ENCODE data around the gene ARID2.

Gene ARID2

DNA sequence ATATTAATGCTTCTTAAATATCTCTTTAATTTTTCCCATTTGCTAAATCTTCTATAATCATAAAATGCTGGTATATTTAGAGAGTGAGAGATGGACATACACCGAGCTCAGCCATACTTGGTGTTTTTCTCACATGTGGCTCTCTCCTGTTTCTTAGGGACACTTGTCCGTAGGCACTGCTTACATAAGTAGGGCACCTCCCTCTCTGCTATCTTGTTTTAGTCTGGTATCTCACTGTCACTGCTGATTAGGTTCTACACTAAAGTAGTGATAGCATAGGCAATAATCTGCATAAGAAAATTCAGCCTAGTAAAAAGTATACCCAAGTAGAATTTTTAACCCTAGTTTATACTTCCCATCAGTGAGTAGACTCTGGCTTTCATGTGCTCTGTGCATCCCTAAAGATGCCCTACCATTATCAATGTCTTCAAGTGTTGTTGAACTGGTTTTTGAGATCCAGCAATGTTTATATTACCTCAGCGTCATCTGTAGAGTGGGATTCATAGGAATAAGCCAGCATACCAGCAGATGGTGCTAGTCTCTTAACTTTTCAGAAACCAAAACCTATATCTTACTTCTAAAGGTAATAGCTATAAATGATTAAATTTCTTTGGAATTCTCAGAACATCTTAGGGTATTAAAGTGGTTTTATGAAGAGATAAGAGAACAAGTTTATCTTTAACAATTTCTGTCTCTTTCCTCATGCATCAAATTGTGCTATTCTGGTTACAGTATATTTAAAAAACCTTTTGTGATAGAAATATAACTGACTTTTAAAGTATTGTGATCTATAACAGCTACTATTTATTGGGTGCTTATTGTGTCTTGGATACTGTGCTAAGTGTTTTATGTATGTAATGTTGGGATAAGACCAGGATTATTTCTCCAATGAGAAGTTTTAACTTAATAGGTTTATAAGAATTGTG lies 32.9 kb downstream of the ARID2 start:
- Mint-ChIP-seq H3K27me3 (no peaks in the 10 kb centered on the region), H3K4me3 (no peak overlapping the region), H3K4me1 (peaks cover 8 to 21% of the 10 kb centered on the region in 2 donors), H3K36me3 (peaks cover 7% of the 10 kb centered on the region in 2 donors), H3K9me3 (no peaks in the 10 kb centered on the region), H3K27ac (no peak overlapping the region)
- DNase-seq, result no peak
- peak in 1 of 2 donors; percentile 55 for ATAC-seq (replicated peaks)

GRCh38 chr12:45763381-45763780 lies 33.9 kb downstream of the ARID2 start:
- H3K4me3 Mint-ChIP-seq, result no peak overlapping the region
- H3K9me3 Mint-ChIP-seq, result peaks cover 1 to 2% of the 10 kb centered on the region in 2 donors
- peaks cover 12 to 14% of the 10 kb centered on the region in 2 donors for H3K36me3 Mint-ChIP-seq
- ATAC-seq (replicated peaks), result no peak
- H3K27me3 Mint-ChIP-seq, result no peaks in the 10 kb centered on the region
- no peak overlapping the region for H3K27ac Mint-ChIP-seq
- peaks cover 10 to 26% of the 10 kb centered on the region in 2 donors for H3K4me1 Mint-ChIP-seq
- DNase-seq, result no peak

- H3K36me3 Mint-ChIP-seq, result peaks cover 28 to 35% of the 10 kb centered on the region in 2 donors
- no peak overlapping the region for H3K27ac Mint-ChIP-seq
- ATAC-seq (replicated peaks) (no peak), DNase-seq (no peak)
- peaks cover 16 to 19% of the 10 kb centered on the region in 2 donors for H3K9me3 Mint-ChIP-seq
- peaks cover 25 to 40% of the 10 kb centered on the region in 2 donors for H3K4me1 Mint-ChIP-seq
- H3K4me3 Mint-ChIP-seq, result no peak overlapping the region
- no peaks in the 10 kb centered on the region for H3K27me3 Mint-ChIP-seq
Measured at GRCh38 chr12:45768194-45768593, 38.7 kb downstream of the ARID2 start.

GRCh38 chr12:45773747-45774146 lies 44.2 kb downstream of the ARID2 start:
- H3K27ac Mint-ChIP-seq, result no peak overlapping the region
- H3K36me3 Mint-ChIP-seq, result peaks cover 15 to 21% of the 10 kb centered on the region in 2 donors
- no peak for ATAC-seq (replicated peaks)
- DNase-seq, result no peak
- no peak overlapping the region for H3K4me3 Mint-ChIP-seq
- H3K4me1 Mint-ChIP-seq, result peaks cover 24 to 37% of the 10 kb centered on the region in 2 donors
- H3K27me3 Mint-ChIP-seq, result no peaks in the 10 kb centered on the region
- H3K9me3 Mint-ChIP-seq, result peaks cover 11 to 13% of the 10 kb centered on the region in 2 donors

GRCh38 chr12:45774508-45775162 lies 45.1 kb downstream of the ARID2 start:
- no peak overlapping the region for H3K27ac Mint-ChIP-seq
- DNase-seq, result no peak
- H3K27me3 Mint-ChIP-seq, result no peaks in the 10 kb centered on the region
- H3K36me3 Mint-ChIP-seq, result peaks cover 9 to 13% of the 10 kb centered on the region in 2 donors
- H3K9me3 Mint-ChIP-seq, result peaks cover 5 to 6% of the 10 kb centered on the region in 2 donors
- H3K4me3 Mint-ChIP-seq, result no peak overlapping the region
- ATAC-seq (replicated peaks), result no peak
- H3K4me1 Mint-ChIP-seq, result peaks cover 20 to 37% of the 10 kb centered on the region in 2 donors

DNA sequence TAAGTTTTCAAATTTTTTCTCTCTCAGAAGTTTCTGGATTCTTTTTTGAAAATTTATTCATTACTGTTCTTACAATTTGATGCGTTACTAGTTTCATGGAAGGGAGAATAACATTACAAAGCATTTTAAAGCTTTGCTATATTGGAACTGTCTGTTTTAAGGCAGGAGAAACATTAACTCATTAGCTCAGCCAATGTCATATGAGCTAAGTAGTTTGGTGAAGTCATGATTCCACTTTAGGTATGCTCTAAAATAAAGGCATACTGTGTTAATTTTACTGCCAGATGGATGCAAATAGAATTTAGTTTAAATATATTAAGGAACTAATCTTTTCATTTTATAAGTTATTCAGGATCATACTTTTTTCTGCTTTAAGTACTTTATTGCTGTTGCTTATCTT lies 46.0 kb downstream of the ARID2 start:
- H3K4me1 Mint-ChIP-seq, result peaks cover 16 to 33% of the 10 kb centered on the region in 2 donors
- no peak for DNase-seq
- H3K9me3 Mint-ChIP-seq, result peaks cover 1 to 2% of the 10 kb centered on the region in 2 donors
- ATAC-seq (replicated peaks), result no peak
- no peak overlapping the region for H3K4me3 Mint-ChIP-seq
- no peak overlapping the region for H3K27ac Mint-ChIP-seq
- no peaks in the 10 kb centered on the region for H3K27me3 Mint-ChIP-seq
- H3K36me3 Mint-ChIP-seq, result peaks cover 2 to 6% of the 10 kb centered on the region in 2 donors

GRCh38 chr12:45775964-45776363 lies 46.5 kb downstream of the ARID2 start:
- Mint-ChIP-seq H3K4me1 (peaks cover 14 to 30% of the 10 kb centered on the region in 2 donors), H3K27ac (no peak overlapping the region), H3K4me3 (no peak overlapping the region), H3K9me3 (no peaks in the 10 kb centered on the region), H3K36me3 (peaks cover 0 to 3% of the 10 kb centered on the region in 2 donors), H3K27me3 (no peaks in the 10 kb centered on the region)
- DNase-seq (no peak), ATAC-seq (replicated peaks) (no peak)

DNA sequence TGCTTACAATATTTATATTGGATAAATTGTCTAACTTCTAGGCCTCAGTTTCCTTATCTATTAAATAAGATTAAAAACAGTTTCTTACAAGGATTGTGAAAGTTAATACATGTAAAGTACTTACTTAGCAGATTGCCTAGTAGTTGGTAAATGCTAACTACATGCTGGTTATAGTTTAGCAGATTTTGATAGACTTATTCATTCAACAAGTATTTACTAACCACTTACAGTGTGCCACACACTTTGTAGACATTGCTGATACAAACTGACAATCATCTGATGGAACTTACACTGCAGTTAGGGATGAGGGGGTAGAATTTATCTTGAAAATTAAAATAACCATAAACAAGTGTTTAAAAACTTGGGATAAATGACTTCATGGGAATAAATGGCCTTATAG lies 50.4 kb downstream of the ARID2 start:
- ATAC-seq (replicated peaks) (no peak), DNase-seq (no peak)
- no peaks in the 10 kb centered on the region for H3K9me3 Mint-ChIP-seq
- H3K4me3 Mint-ChIP-seq, result no peak overlapping the region
- no peak overlapping the region for H3K27ac Mint-ChIP-seq
- H3K4me1 Mint-ChIP-seq, result no peaks in the 10 kb centered on the region
- no peaks in the 10 kb centered on the region for H3K27me3 Mint-ChIP-seq
- peaks cover 0 to 3% of the 10 kb centered on the region in 2 donors for H3K36me3 Mint-ChIP-seq

GRCh38 chr12:45781080-45781479 lies 51.6 kb downstream of the ARID2 start:
- DNase-seq, result no peak
- Mint-ChIP-seq H3K4me1 (no peaks in the 10 kb centered on the region), H3K27ac (no peak overlapping the region), H3K27me3 (no peaks in the 10 kb centered on the region), H3K9me3 (no peaks in the 10 kb centered on the region), H3K4me3 (no peak overlapping the region), H3K36me3 (peaks cover 0 to 3% of the 10 kb centered on the region in 2 donors)
- ATAC-seq (replicated peaks), result no peak

- no peak overlapping the region for H3K4me3 Mint-ChIP-seq
- H3K27me3 Mint-ChIP-seq, result no peaks in the 10 kb centered on the region
- ATAC-seq (replicated peaks), result no peak
- H3K4me1 Mint-ChIP-seq, result peaks cover 0 to 3% of the 10 kb centered on the region in 2 donors
- no peaks in the 10 kb centered on the region for H3K9me3 Mint-ChIP-seq
- H3K27ac Mint-ChIP-seq, result no peak overlapping the region
- H3K36me3 Mint-ChIP-seq, result peaks cover 0 to 10% of the 10 kb centered on the region in 2 donors
- DNase-seq, result no peak
Measured at GRCh38 chr12:45785315-45785714, 55.8 kb downstream of the ARID2 start.

- Mint-ChIP-seq H3K27me3 (no peaks in the 10 kb centered on the region), H3K4me3 (no peak overlapping the region), H3K36me3 (peaks cover 0 to 10% of the 10 kb centered on the region in 2 donors), H3K27ac (no peak overlapping the region), H3K9me3 (no peaks in the 10 kb centered on the region), H3K4me1 (peaks cover 3 to 9% of the 10 kb centered on the region in 2 donors)
- ATAC-seq (replicated peaks), result peak; percentile 73 to 87
- DNase-seq, result no peak
Measured at GRCh38 chr12:45789025-45789424, 59.5 kb downstream of the ARID2 start.

DNA sequence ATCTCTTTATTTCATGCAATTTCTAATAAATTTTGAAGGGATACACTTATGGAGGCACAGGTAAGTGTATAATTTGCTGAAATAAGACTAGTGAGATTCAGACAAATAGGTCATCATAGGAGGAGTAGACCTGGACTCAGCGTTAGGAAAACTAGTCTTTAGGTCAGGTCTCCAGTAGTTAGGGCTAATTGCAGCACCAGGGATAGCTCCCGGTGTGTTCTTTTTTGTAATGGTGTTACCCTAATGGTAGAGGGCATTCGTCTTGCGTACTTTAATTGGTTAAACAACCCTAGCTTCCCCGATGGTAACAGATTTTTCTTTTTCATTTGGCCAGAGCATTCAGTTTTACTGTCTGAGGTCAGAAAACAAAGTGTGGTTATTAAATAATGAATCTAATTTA lies 64.9 kb downstream of the ARID2 start:
- no peak overlapping the region for H3K27ac Mint-ChIP-seq

DNA sequence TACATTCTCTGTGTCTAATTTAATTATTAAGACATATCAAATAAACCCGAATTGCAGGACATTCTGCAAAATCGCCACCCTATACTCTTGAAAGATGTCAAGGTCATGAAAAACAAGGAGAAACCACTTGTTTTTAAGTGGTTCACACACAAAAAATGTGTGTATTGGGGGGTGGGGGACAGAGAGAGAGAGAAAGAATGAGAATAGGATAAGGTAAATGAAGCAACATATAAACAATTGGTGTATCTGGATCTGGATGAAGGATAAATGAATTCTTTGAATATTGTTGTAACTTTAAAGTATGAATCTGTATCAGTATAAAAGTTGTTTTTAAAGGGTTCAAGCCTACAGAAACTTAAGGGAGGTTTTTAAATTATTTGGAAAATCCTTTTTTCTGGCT lies 72.1 kb downstream of the ARID2 start:
- H3K4me3 Mint-ChIP-seq, result no peak overlapping the region
- H3K9me3 Mint-ChIP-seq, result peaks cover 0 to 1% of the 10 kb centered on the region in 2 donors
- H3K36me3 Mint-ChIP-seq, result peaks cover 13 to 22% of the 10 kb centered on the region in 2 donors
- H3K27me3 Mint-ChIP-seq, result no peaks in the 10 kb centered on the region
- no peak overlapping the region for H3K27ac Mint-ChIP-seq
- peaks cover 9 to 31% of the 10 kb centered on the region in 2 donors for H3K4me1 Mint-ChIP-seq
- ATAC-seq (replicated peaks), result no peak
- no peak for DNase-seq

More for the DNA sequence above, 64.9 kb downstream of the ARID2 start:
- no peak overlapping the region for H3K4me3 Mint-ChIP-seq
- peaks cover 0 to 9% of the 10 kb centered on the region in 2 donors for H3K4me1 Mint-ChIP-seq
- H3K9me3 Mint-ChIP-seq, result peaks cover 0 to 2% of the 10 kb centered on the region in 2 donors
- H3K27me3 Mint-ChIP-seq, result no peaks in the 10 kb centered on the region
- H3K36me3 Mint-ChIP-seq, result peaks cover 3 to 13% of the 10 kb centered on the region in 2 donors
- ATAC-seq (replicated peaks) (no peak), DNase-seq (no peak)

DNA sequence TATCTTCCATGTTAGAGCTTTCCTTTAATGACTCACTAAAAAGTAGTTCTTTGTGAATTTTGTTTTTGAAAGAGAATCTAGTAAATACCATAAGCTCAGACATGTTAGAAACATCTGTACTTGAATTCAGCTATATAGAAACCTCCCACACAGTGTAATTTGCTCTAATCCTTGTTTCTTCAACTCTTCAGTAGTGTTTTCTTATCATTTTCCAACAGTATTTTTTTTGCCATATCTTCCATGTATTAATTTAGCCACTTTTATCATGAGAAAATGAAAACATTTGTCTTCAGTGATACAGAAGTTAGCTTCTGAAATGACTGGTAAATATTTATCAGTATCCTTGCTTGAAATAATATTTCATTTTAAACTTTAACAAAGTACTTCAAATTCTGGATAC lies 73.6 kb downstream of the ARID2 start:
- Mint-ChIP-seq H3K9me3 (peaks cover 0 to 1% of the 10 kb centered on the region in 2 donors), H3K4me3 (no peak overlapping the region), H3K27me3 (no peaks in the 10 kb centered on the region), H3K27ac (no peak overlapping the region), H3K4me1 (peaks cover 9 to 31% of the 10 kb centered on the region in 2 donors), H3K36me3 (peaks cover 13 to 23% of the 10 kb centered on the region in 2 donors)
- no peak for DNase-seq
- no peak for ATAC-seq (replicated peaks)
